ENCODE data around the gene ADAMTS18.

DNA sequence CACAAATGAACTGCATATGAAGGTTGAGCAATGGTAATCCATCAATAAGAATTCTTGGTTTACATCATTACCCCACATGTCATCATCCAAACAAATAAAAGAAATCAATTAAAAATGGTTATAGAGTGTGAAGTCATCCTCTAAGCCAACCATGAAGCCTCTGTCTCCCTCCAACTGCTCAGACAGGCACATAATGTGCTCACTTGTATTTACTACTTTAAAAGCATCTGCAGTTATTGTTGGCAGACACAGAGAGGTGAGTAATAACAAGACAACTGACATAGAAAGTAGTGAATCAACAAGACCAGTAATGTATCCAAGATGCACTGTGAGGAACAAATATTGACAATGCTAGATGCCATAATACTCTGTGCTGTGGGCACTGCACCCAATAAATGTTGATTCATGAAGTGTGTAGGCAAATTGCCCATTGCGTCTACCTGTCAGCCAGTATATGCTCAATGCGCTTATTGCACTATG lies 20.0 kb downstream of the ADAMTS18 start:
- TF ChIP-seq, protein P1, sequence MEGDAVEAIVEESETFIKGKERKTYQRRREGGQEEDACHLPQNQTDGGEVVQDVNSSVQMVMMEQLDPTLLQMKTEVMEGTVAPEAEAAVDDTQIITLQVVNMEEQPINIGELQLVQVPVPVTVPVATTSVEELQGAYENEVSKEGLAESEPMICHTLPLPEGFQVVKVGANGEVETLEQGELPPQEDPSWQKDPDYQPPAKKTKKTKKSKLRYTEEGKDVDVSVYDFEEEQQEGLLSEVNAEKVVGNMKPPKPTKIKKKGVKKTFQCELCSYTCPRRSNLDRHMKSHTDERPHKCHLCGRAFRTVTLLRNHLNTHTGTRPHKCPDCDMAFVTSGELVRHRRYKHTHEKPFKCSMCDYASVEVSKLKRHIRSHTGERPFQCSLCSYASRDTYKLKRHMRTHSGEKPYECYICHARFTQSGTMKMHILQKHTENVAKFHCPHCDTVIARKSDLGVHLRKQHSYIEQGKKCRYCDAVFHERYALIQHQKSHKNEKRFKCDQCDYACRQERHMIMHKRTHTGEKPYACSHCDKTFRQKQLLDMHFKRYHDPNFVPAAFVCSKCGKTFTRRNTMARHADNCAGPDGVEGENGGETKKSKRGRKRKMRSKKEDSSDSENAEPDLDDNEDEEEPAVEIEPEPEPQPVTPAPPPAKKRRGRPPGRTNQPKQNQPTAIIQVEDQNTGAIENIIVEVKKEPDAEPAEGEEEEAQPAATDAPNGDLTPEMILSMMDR (conservative IDR thresholded peaks at IDR 0.05; ENCODE audit: low read length), result no peak
- TF ChIP-seq EZH2phosphoT487 (IDR thresholded peaks at IDR 0.05; ENCODE audit: borderline replicate concordance), result no peak
